H9 (cell line): ENCODE measurements around the gene TMOD3. TPM values are rescaled to one million over a fixed set of nuclear protein-coding genes. Genes with fewer than 3 reads are reported as not detected.

Experiments used
- DNase-seq: peaks from one replicate; pipeline ENCODE4 v3.0.0-alpha.2; 2017
- H2AFZ ChIP-seq: one replicate; pipeline ENCODE4 v1.6.1; 2013; ENCODE audit warnings: mild to moderate bottlenecking, low read length, control low read depth, moderate library complexity
- H2AK5ac ChIP-seq: 2 replicates; pipeline ENCODE4 v1.6.1; 2013; ENCODE audit warnings: low read length, control low read depth, mixed read lengths; ENCODE audit not compliant: insufficient read length
- H2BK120ac ChIP-seq: one replicate; pipeline ENCODE4 v1.6.1; 2013; ENCODE audit warnings: low read depth, mild to moderate bottlenecking, low read length, control low read depth, inconsistent platforms; ENCODE audit not compliant: poor library complexity, severe bottlenecking
- H2BK12ac ChIP-seq: 2 replicates; pipeline ENCODE4 v1.6.1; 2013; ENCODE audit warnings: low read length, control low read depth, mixed read lengths, low read depth; ENCODE audit not compliant: insufficient read length
- H2BK15ac ChIP-seq: 2 replicates; pipeline ENCODE4 v1.6.1; 2013; ENCODE audit warnings: low read depth, low read length, control low read depth
- H2BK20ac ChIP-seq: one replicate; pipeline ENCODE4 v1.6.1; 2013; ENCODE audit warnings: low read depth, mild to moderate bottlenecking, low read length, control low read depth, inconsistent platforms; ENCODE audit not compliant: poor library complexity, severe bottlenecking
- H2BK5ac ChIP-seq: 2 replicates; pipeline ENCODE4 v1.6.1; 2013; ENCODE audit warnings: low read length, control low read depth, mixed read lengths; ENCODE audit not compliant: insufficient read length
- H3K14ac ChIP-seq: 2 replicates; pipeline ENCODE4 v1.6.1; 2013; ENCODE audit warnings: low read length, control low read depth; ENCODE audit not compliant: insufficient read depth
- H3K18ac ChIP-seq: 2 replicates; pipeline ENCODE4 v1.6.1; 2013; ENCODE audit warnings: low read depth, mild to moderate bottlenecking, mixed read lengths, low read length, control low read depth; ENCODE audit not compliant: insufficient read length
- H3K23ac ChIP-seq: 2 replicates; pipeline ENCODE4 v1.6.1; 2013; ENCODE audit warnings: low read length, control low read depth, mixed read lengths, low read depth; ENCODE audit not compliant: insufficient read length
- H3K23me2 ChIP-seq: 2 replicates; pipeline ENCODE4 v1.6.1; 2013; ENCODE audit warnings: low read depth, mild to moderate bottlenecking, mixed read lengths, low read length, control low read depth; ENCODE audit not compliant: insufficient read length, poor library complexity, severe bottlenecking
- H3K27ac ChIP-seq: 2 replicates; pipeline ENCODE4 v1.5.1; 2013; ENCODE audit warnings: low read length, control low read depth, mixed read lengths, low read depth; ENCODE audit not compliant: insufficient read length
- H3K27me3 ChIP-seq: 2 replicates; pipeline ENCODE4 v1.6.1; 2013; ENCODE audit warnings: low read length, control low read depth, inconsistent platforms; ENCODE audit not compliant: insufficient read depth
- H3K4ac ChIP-seq: 2 replicates; pipeline ENCODE4 v1.6.1; 2013; ENCODE audit warnings: low read depth, mild to moderate bottlenecking, control low read depth, inconsistent platforms, low read length, moderate library complexity
- H3K4me1 ChIP-seq: 2 replicates; pipeline ENCODE4 v1.6.1; 2013; ENCODE audit warnings: low read length, control low read depth, inconsistent platforms; ENCODE audit not compliant: insufficient read depth
- H3K4me2 ChIP-seq: 2 replicates; pipeline ENCODE4 v1.6.1; 2013; ENCODE audit warnings: low read length, control low read depth, mixed read lengths; ENCODE audit not compliant: insufficient read length, insufficient read depth
- H3K56ac ChIP-seq: 2 replicates; pipeline ENCODE4 v1.6.1; 2013; ENCODE audit warnings: low read depth, mild to moderate bottlenecking, mixed read lengths, low read length, control low read depth; ENCODE audit not compliant: insufficient read length
- H3K79me1 ChIP-seq: 2 replicates; pipeline ENCODE4 v1.6.1; 2013; ENCODE audit warnings: low read depth, mild to moderate bottlenecking, moderate library complexity, low read length, control low read depth, inconsistent platforms; ENCODE audit not compliant: insufficient read depth, poor library complexity, severe bottlenecking
- H3K79me2 ChIP-seq: 2 replicates; pipeline ENCODE4 v1.6.1; 2013; ENCODE audit warnings: low read length, control low read depth, inconsistent platforms; ENCODE audit not compliant: insufficient read depth
- H3K9ac ChIP-seq: 2 replicates; pipeline ENCODE4 v1.6.1; 2013; ENCODE audit warnings: low read length, control low read depth, mixed read lengths; ENCODE audit not compliant: insufficient read length; ENCODE audit errors: extremely low read depth
- H3K9me3 ChIP-seq: one replicate; pipeline ENCODE4 v1.6.1; 2013; ENCODE audit warnings: low read depth, low read length, inconsistent platforms; ENCODE audit not compliant: control insufficient read depth
- H3T11ph ChIP-seq: one replicate; pipeline ENCODE4 v1.6.1; 2013; ENCODE audit warnings: mild to moderate bottlenecking, low read length, control low read depth, inconsistent platforms
- H4K20me1 ChIP-seq: one replicate; pipeline ENCODE4 v1.6.1; 2013; ENCODE audit not compliant: control insufficient read depth, insufficient read length, insufficient read depth
- H4K5ac ChIP-seq: 2 replicates; pipeline ENCODE4 v1.6.1; 2013; ENCODE audit warnings: low read depth, mild to moderate bottlenecking, mixed read lengths, low read length, control low read depth; ENCODE audit not compliant: insufficient read length
- H4K8ac ChIP-seq: replicated peaks from 2 replicates; pipeline ENCODE4 v1.6.1; 2013; ENCODE audit warnings: low read length, control low read depth, mixed read lengths, low read depth; ENCODE audit not compliant: insufficient read length
- H4K91ac ChIP-seq: 2 replicates; pipeline ENCODE4 v1.6.1; 2013; ENCODE audit warnings: low read depth, mild to moderate bottlenecking, moderate library complexity, mixed read lengths, low read length, control low read depth; ENCODE audit not compliant: insufficient read length
- H3K27ac Mint-ChIP-seq, 3 experiments: 2 replicates in 2 of 3; 3 replicates in 1 of 3; pipeline ENCODE4 v1.8.0; 2020 to 2021; ENCODE audit warnings: mixed read lengths in 3 of 3, mild to moderate bottlenecking in 1 of 3, moderate library complexity in 1 of 3
- H3K27me3 Mint-ChIP-seq: 2 replicates; pipeline ENCODE4 v1.8.0; 2021; ENCODE audit warnings: low read depth, mild to moderate bottlenecking, moderate library complexity, mixed read lengths
- H3K36me3 Mint-ChIP-seq, 3 experiments: 2 replicates in 2 of 3; 3 replicates in 1 of 3; pipeline ENCODE4 v1.8.0; 2020 to 2021; ENCODE audit warnings: low read depth in 3 of 3, mixed read lengths in 3 of 3; ENCODE audit not compliant: insufficient read depth in 1 of 3
- H3K4me1 Mint-ChIP-seq, 2 experiments: 2 replicates each; pipeline ENCODE4 v1.8.0; 2020; ENCODE audit warnings: mixed read lengths in 2 of 2
- H3K4me3 Mint-ChIP-seq, 2 experiments: 2 replicates in 1 of 2; 3 replicates in 1 of 2; pipeline ENCODE4 v1.8.0; 2020 to 2021; ENCODE audit warnings: mild to moderate bottlenecking in 2 of 2, mixed read lengths in 2 of 2, moderate library complexity in 1 of 2
- H3K9me3 Mint-ChIP-seq, 2 experiments: 2 replicates in 1 of 2; 3 replicates in 1 of 2; pipeline ENCODE4 v1.8.0; 2020; ENCODE audit warnings: mild to moderate bottlenecking in 2 of 2, mixed read lengths in 2 of 2, moderate library complexity in 1 of 2
- CTCF ChIP-seq: fragments of 200-600 bp; sonication (generic); conservative IDR thresholded peaks from 3 replicates; pipeline ENCODE4 v1.8.0; 2021; ENCODE audit warnings: antibody characterized with exemption, mild to moderate bottlenecking
- WGBS: extraction: QIAGEN DNeasy Blood & Tissue Kit; methylation state at CpG from one replicate; pipeline ENCODE4 v1.1.7; 2013; ENCODE audit warnings: missing lambda C conversion rate, low lambda C conversion rate, mixed read lengths; ENCODE audit not compliant: insufficient read length; ENCODE audit errors: extremely low coverage; 5-methylcytosine and 5-hydroxymethylcytosine counted together
- total RNA-seq: library from RNA; stranded (reverse); gene quantifications from 2 replicates; pipeline ENCODE4 v1.2.1, GENCODE V29; 2021

Gene TMOD3
- total RNA-seq, 1 experiment from 2014 or later = 24.7 TPM

GRCh38 chr15:51841406-51842040, 12.1 kb downstream of the TMOD3 start:
- Histone ChIP-seq H4K8ac (no peak overlapping the region), H3K27ac (no peak overlapping the region), H2AFZ (no peak overlapping the region), H3K9me3 (no peaks in the 10 kb centered on the region), H3K4me2 (no peak overlapping the region), H3K4me1 (peaks cover 13% of the 10 kb centered on the region; the same call in 1 of the 2 replicates), H4K20me1 (no peaks in the 10 kb centered on the region), H3K56ac (no peak overlapping the region), H3K79me1 (peaks cover 3% of the 10 kb centered on the region), H2BK120ac (no peak overlapping the region), H2BK5ac (no peak overlapping the region), H2AK5ac (no peak overlapping the region), H2BK15ac (no peak overlapping the region), H3K9ac (no peak overlapping the region), H3K27me3 (no peaks in the 10 kb centered on the region), H4K5ac (no peak overlapping the region), H3K14ac (no peak overlapping the region), H2BK12ac (no peak overlapping the region), H3K79me2 (peaks cover 2% of the 10 kb centered on the region; the same call in 1 of the 2 replicates), H3T11ph (no peak overlapping the region), H3K23ac (no peak overlapping the region), H3K23me2 (no peaks in the 10 kb centered on the region), H3K18ac (no peak overlapping the region), H3K4ac (no peak overlapping the region), H2BK20ac (no peak overlapping the region), H4K91ac (no peak overlapping the region)
- no peak for TF ChIP-seq CTCF
- no peak overlapping the region for H3K4me3 Mint-ChIP-seq
- WGBS = no CpG with 5 or more reads among the region's 5 CpGs
- H3K9me3 Mint-ChIP-seq = no peaks in the 10 kb centered on the region
- no peaks in the 10 kb centered on the region for H3K36me3 Mint-ChIP-seq
- no peak for DNase-seq
- peaks cover 43 to 51% of the 10 kb centered on the region in 2 experiments for H3K4me1 Mint-ChIP-seq
- no peaks in the 10 kb centered on the region for H3K27me3 Mint-ChIP-seq
- no peak overlapping the region for H3K27ac Mint-ChIP-seq
